ENCODE measurements around the gene RNF43.
A peak's percentile ranks its signal among the peaks of the same experiment; 100 is the strongest.

RNF43 gene

DNA sequence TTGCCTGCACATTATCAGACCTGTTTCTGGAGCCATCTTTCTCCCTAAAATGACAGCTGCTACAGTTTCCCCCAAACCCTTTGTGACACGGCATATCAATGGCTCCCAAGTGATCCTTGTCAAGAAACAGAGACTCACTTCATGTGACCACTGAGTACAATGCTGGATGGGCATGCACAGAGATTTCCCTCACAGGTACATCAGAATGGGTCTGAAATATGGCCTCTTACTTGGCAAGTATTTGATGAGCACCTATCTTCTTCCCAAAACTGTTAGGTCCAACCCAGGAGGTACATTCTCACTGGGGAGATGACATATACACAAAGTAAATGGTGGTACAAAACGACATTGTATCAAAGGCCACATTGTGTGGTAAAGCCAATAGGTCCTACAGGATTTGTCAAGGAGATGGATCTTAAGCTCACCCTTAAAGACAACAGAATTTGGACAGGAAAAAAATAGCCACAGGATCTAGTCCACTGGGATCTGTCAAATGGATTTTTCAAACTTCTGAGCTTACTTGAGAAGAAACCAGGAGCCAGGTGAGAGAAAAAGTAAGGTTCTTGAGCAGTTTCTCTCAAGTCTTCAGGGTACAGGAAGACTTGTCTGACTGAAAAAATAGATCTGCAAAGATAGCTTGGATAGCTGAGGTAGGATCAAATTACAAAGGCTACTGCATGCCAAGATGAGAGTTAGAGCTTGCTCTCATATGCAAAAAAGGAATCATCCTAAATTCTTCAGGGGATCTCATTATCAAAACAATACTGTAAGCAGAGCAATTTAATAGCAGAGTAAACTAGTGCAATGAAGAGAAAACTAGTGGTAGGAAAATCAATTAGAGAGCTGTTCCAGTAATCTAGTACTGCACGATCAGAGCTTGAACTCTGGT lies 28.8 kb downstream of the RNF43 start:
- TF ChIP-seq, protein P1, sequence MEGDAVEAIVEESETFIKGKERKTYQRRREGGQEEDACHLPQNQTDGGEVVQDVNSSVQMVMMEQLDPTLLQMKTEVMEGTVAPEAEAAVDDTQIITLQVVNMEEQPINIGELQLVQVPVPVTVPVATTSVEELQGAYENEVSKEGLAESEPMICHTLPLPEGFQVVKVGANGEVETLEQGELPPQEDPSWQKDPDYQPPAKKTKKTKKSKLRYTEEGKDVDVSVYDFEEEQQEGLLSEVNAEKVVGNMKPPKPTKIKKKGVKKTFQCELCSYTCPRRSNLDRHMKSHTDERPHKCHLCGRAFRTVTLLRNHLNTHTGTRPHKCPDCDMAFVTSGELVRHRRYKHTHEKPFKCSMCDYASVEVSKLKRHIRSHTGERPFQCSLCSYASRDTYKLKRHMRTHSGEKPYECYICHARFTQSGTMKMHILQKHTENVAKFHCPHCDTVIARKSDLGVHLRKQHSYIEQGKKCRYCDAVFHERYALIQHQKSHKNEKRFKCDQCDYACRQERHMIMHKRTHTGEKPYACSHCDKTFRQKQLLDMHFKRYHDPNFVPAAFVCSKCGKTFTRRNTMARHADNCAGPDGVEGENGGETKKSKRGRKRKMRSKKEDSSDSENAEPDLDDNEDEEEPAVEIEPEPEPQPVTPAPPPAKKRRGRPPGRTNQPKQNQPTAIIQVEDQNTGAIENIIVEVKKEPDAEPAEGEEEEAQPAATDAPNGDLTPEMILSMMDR (conservative IDR thresholded peaks at IDR 0.05; ENCODE audit: low read depth, low read length), result no peak
- H3K4me3 ChIP-seq (ENCODE audit: low read depth, low read length), result no peak overlapping the region
- peak; percentile 48 for DNase-seq (ENCODE audit: low read depth)

DNA sequence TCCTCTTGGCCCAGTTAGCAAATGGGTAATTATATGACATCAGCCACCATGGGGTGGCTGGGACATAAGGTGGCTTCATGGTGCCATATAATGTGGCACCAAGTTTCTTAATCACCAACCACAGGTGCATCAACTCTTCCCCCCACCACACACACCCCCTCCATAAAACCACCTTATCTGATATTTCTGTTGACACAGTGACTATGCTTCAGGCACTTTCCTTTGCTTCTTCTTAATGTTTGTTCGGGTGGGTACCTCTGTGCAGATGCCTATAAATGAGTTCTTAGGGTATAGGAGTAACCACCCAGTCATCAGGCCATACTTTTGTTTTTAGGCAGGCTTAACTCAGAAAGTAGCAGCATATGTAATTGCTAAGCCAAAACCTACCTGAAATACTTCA lies 29.5 kb downstream of the RNF43 start:
- TF ChIP-seq, protein P1 (conservative IDR thresholded peaks at IDR 0.05; ENCODE audit: low read depth, low read length), result no peak
- no peak overlapping the region for H3K4me3 ChIP-seq (ENCODE audit: low read depth, low read length)
- no peak for DNase-seq (ENCODE audit: low read depth)

DNA sequence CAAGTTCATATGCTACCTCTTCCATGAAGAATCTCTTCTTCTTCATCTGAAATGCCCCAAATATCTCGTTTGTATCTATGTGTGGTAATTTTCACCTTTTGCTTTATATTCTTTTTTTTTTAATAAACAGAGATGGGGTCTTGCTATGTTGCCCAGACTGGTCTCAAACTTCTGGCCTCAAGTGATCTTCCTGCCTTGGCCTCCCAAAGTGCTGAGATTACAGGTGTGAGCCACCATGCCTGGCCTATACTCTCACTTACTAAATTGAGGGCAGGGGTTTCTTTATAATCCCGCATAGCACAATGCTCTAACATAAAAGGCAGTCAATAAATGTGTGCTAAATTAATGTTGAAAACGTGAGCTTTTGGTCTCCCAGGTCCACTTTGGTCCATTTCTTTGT lies 30.6 kb downstream of the RNF43 start:
- no peak for DNase-seq (ENCODE audit: low read depth)
- no peak overlapping the region for H3K4me3 ChIP-seq (ENCODE audit: low read depth, low read length)
- TF ChIP-seq, protein P1 (conservative IDR thresholded peaks at IDR 0.05; ENCODE audit: low read depth, low read length), result no peak

DNA sequence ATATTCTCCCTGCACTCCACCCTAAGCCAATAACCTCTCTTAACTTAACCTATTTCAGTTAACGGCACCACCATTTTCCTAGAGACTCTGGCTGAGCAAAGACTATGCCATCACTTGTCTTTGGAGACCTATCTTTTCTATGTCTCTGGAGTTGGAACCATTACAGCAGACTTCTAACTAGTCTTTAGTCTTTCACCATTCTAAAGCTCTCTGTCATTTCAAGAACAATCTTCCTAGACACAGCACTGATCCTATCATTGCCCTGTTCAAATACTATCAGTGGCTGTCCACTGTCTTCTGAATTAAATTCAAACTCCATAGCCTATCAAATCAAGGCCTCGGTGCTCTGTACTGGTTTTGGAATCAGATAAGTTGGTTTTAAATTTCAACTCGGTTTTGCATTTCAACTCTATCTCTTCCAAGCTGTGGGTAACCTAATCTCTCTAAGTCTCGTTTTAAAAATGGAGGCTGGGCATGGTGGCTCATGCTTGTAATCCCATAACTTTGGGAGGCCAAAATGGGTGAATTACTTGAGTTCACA lies 31.9 kb downstream of the RNF43 start:
- DNase-seq (ENCODE audit: low read depth), result no peak
- TF ChIP-seq, protein P1 (conservative IDR thresholded peaks at IDR 0.05; ENCODE audit: low read depth, low read length), result no peak
- no peak overlapping the region for H3K4me3 ChIP-seq (ENCODE audit: low read depth, low read length)

DNA sequence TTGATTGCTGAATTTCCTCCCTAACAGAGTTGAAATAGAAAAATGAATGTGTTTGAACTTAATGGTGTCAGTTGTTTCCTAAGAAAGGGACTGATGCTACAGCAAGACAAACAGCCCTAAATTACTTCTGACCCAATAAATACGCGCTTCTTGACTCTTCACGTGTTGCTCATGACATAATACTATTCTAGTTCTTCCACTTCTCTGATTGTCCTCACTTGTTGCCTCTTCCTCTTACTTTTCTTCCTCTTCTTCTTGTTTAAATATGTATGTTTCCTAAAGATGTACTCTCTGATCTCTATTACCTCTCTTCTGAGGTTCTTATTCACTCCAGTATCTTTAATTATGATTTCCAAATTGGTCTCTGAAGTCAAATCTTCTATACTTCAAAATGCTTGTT lies 32.4 kb downstream of the RNF43 start:
- no peak for DNase-seq (ENCODE audit: low read depth)
- TF ChIP-seq, protein P1 (conservative IDR thresholded peaks at IDR 0.05; ENCODE audit: low read depth, low read length), result no peak
- no peak overlapping the region for H3K4me3 ChIP-seq (ENCODE audit: low read depth, low read length)

GRCh38 chr17:58383892-58384462 lies 33.4 kb downstream of the RNF43 start:
- TF ChIP-seq, protein P1 (conservative IDR thresholded peaks at IDR 0.05; ENCODE audit: low read depth, low read length), result no peak
- DNase-seq (ENCODE audit: low read depth), result no peak
- no peak overlapping the region for H3K4me3 ChIP-seq (ENCODE audit: low read depth, low read length)
